Measurements from ENCODE around the gene FUBP1. TPM values are rescaled to one million over a fixed set of nuclear protein-coding genes. Genes with fewer than 3 reads are reported as not detected.

Gene FUBP1
- total RNA-seq, 4 donors from 2014 or later = 81.8 to 176 (median 101) TPM

DNA sequence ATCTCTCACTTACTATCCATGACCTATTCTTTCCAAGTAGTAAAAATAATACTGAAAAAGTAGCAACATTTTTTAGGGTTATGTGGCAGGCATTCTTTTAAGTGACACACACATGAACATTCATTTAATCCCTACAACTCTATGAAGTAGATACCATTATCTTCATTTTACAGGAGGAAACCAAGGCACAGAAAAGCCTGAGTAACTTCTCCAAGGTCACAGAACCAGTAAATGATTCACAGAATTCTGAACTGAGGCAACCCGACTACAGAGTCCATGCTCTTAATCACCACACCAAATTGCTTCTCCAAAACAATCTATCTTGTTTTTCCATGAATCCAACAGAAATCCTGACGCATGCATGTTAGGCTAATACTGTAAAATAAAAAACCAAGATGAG is 17.5 kb downstream of the FUBP1 start:
- Histone ChIP-seq H3K9me3 (no peaks in the 10 kb centered on the region), H3K4me1 (no peaks in the 10 kb centered on the region), H3K36me3 (peaks cover 0 to 96% (median 43%) of the 10 kb centered on the region in 4 donors), H3K4me3 (no peak overlapping the region), H3K27me3 (no peaks in the 10 kb centered on the region), H3K27ac (no peak overlapping the region)
- intact Hi-C loops (cut with DNase I; ENCODE audit: low total_unique reads) = no loop called here
- no peak for DNase-seq
- TF ChIP-seq EP300 (IDR thresholded peaks at IDR 0.05; ENCODE audit: low read depth) (no peak), POLR2A (IDR thresholded peaks at IDR 0.05) (no peak), POLR2AphosphoS5 (IDR thresholded peaks at IDR 0.05) (no peak)
- TF ChIP-seq, protein P1, sequence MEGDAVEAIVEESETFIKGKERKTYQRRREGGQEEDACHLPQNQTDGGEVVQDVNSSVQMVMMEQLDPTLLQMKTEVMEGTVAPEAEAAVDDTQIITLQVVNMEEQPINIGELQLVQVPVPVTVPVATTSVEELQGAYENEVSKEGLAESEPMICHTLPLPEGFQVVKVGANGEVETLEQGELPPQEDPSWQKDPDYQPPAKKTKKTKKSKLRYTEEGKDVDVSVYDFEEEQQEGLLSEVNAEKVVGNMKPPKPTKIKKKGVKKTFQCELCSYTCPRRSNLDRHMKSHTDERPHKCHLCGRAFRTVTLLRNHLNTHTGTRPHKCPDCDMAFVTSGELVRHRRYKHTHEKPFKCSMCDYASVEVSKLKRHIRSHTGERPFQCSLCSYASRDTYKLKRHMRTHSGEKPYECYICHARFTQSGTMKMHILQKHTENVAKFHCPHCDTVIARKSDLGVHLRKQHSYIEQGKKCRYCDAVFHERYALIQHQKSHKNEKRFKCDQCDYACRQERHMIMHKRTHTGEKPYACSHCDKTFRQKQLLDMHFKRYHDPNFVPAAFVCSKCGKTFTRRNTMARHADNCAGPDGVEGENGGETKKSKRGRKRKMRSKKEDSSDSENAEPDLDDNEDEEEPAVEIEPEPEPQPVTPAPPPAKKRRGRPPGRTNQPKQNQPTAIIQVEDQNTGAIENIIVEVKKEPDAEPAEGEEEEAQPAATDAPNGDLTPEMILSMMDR (IDR thresholded peaks at IDR 0.05) = no peak
- WGBS, 2 donors (ENCODE audit: low coverage in 1 of 2) = 68 to 78% methylated on average over 2 of the region's 2 CpGs
- in situ Hi-C loops (cut with MboI; ENCODE audit: low pct_ligation_motif_present in 1 of 4, low pct_unique_long_range_greater_than_20kb in 1 of 4, low sequenced_read_pairs in 3 of 4) = loop anchor here in 2 of 4 donors (25.0 kb wide), 2 partner anchors 151 to 249 kb away; no protein-coding TSS in a partner anchor

DNA sequence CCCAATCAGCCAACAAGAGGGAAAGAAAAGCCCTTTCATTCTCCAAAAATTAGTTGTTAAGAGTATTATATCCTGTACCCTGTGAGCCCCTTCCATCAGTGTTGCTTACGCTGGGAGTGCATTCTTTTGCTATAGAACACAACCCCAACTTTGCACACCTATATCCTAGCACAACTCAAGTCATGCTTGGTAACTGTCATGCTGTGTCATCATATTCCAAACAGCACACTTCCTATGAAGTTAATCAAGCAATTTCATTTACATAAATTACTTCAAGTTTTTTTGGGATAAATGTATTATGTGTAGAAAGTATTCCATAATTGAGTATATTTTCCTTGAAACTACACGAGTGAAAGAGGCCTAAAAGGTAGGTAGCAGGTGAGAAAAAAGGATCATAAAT is 20.0 kb downstream of the FUBP1 start:
- H3K36me3 ChIP-seq = peaks cover 0 to 96% (median 43%) of the 10 kb centered on the region in 4 donors
- no peak overlapping the region for H3K4me3 ChIP-seq
- TF ChIP-seq EP300 (IDR thresholded peaks at IDR 0.05; ENCODE audit: low read depth) (no peak), POLR2A (IDR thresholded peaks at IDR 0.05) (no peak), POLR2AphosphoS5 (IDR thresholded peaks at IDR 0.05) (no peak)
- TF ChIP-seq, protein P1 (IDR thresholded peaks at IDR 0.05) = no peak
- no peak overlapping the region for H3K27ac ChIP-seq
- 82 to 83% methylated on average over 2 of the region's 2 CpGs for WGBS, 2 donors (ENCODE audit: low coverage in 1 of 2)
- in situ Hi-C loops (cut with MboI; ENCODE audit: low pct_ligation_motif_present in 1 of 4, low pct_unique_long_range_greater_than_20kb in 1 of 4, low sequenced_read_pairs in 3 of 4) (loop anchor here in 3 of 4 donors (10.0 to 25.0 kb wide), 3 partner anchors 153 to 247 kb away; no protein-coding TSS in a partner anchor), intact Hi-C loops (cut with DNase I; ENCODE audit: low total_unique reads) (no loop called here)
- DNase-seq = no peak
- no peaks in the 10 kb centered on the region for H3K27me3 ChIP-seq
- H3K4me1 ChIP-seq = no peaks in the 10 kb centered on the region
- H3K9me3 ChIP-seq = no peaks in the 10 kb centered on the region

DNA sequence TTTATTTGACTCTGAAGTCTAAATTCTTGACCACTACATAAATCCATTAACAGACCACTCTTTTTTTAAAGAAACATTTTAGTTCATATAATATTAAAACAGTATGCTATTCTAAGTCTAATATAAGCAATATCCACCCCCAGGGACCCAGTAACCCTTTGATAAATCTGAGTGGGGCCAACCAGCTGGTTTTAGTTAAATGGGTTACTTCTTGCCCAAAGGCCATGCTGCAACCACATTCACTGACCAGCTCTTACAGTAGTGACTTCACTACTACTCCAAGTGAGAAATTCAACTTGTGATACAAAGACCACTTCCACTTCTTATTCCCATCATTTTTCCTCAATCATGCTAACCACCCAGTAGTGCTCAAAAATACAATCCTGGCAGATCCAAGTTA is 20.5 kb downstream of the FUBP1 start:
- TF ChIP-seq EP300 (IDR thresholded peaks at IDR 0.05; ENCODE audit: low read depth) (no peak), POLR2A (IDR thresholded peaks at IDR 0.05) (no peak), POLR2AphosphoS5 (IDR thresholded peaks at IDR 0.05) (no peak)
- Histone ChIP-seq H3K4me3 (no peak overlapping the region), H3K36me3 (peaks cover 0 to 96% (median 42%) of the 10 kb centered on the region in 4 donors), H3K9me3 (no peaks in the 10 kb centered on the region), H3K27me3 (no peaks in the 10 kb centered on the region), H3K4me1 (no peaks in the 10 kb centered on the region), H3K27ac (no peak overlapping the region)
- no peak for DNase-seq
- intact Hi-C loops (cut with DNase I; ENCODE audit: low total_unique reads) (no loop called here), in situ Hi-C loops (cut with MboI; ENCODE audit: low pct_ligation_motif_present in 1 of 4, low pct_unique_long_range_greater_than_20kb in 1 of 4, low sequenced_read_pairs in 3 of 4) (loop anchor here in 3 of 4 donors (10.0 to 25.0 kb wide), 3 partner anchors 154 to 246 kb away; no protein-coding TSS in a partner anchor)

DNA sequence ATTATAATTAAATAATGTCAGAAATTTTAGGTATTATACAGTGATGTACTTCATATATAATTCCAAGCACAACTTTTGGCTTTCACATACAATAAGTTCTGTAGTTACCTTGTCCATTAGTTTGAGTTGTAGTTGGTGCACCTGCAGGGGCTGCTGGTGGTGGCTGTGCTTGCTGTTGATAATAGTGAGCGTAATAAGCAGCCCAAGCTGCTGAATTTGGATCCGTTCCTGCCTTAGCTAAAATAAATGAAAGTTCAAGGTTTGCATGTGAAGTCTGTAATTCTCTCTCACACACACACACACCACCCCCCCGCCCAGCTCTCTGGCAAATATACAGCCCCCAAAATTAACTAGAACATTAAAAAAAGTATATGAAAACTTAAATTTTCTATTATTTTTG is 22.4 kb downstream of the FUBP1 start:
- Histone ChIP-seq H3K4me1 (no peaks in the 10 kb centered on the region), H3K27ac (no peak overlapping the region), H3K4me3 (no peak overlapping the region), H3K27me3 (no peaks in the 10 kb centered on the region), H3K36me3 (peaks cover 0 to 95% (median 39%) of the 10 kb centered on the region in 4 donors), H3K9me3 (no peaks in the 10 kb centered on the region)
- no peak for TF ChIP-seq POLR2AphosphoS5 (IDR thresholded peaks at IDR 0.05)
- TF ChIP-seq EP300 (IDR thresholded peaks at IDR 0.05; ENCODE audit: low read depth) = no peak
- TF ChIP-seq, protein P1 (IDR thresholded peaks at IDR 0.05) = no peak
- TF ChIP-seq POLR2A (IDR thresholded peaks at IDR 0.05) = no peak
- intact Hi-C loops (cut with DNase I; ENCODE audit: low total_unique reads) = no loop called here
- WGBS, 2 donors (ENCODE audit: low coverage in 1 of 2) = 92 to 93% methylated on average over 2 to 3 of the region's 3 CpGs
- in situ Hi-C loops (cut with MboI; ENCODE audit: low pct_ligation_motif_present in 1 of 4, low pct_unique_long_range_greater_than_20kb in 1 of 4, low sequenced_read_pairs in 3 of 4) = loop anchor here in 3 of 4 donors (10.0 to 25.0 kb wide), 3 partner anchors 156 to 244 kb away; no protein-coding TSS in a partner anchor
- DNase-seq = no peak

Measured in transverse colon (tissue), 4 donors.